Lower leg skin (tissue), 3 donors: ENCODE measurements around the gene HMGCS2.

Source experiments
- CTCF ChIP-seq, 3 donors: fragments of 450-650 bp; IDR thresholded peaks; one replicate each; pipeline ENCODE4 v1.5.1; 2016; ENCODE audit warnings: antibody characterized with exemption in 3 of 3, mild to moderate bottlenecking in 3 of 3, moderate library complexity in 2 of 3
- POLR2A ChIP-seq, 2 donors: fragments of 450-650 bp; IDR thresholded peaks; one replicate each; pipeline ENCODE4 v1.6.1; 2016 to 2017; ENCODE audit warnings: antibody characterized with exemption in 2 of 2, mild to moderate bottlenecking in 1 of 2, moderate library complexity in 1 of 2

- TF ChIP-seq CTCF (IDR thresholded peaks at IDR 0.05) (no peak), POLR2A (IDR thresholded peaks at IDR 0.05) (no peak)
Observed at GRCh38 chr1:119758584-119758983, 10.1 kb downstream of the HMGCS2 start.
